Measurements from ENCODE around the gene ARMC5. TPM values are rescaled to one million over a fixed set of nuclear protein-coding genes. Genes with fewer than 3 reads are reported as not detected.

Gene ARMC5
- total RNA-seq, 1 experiment from 2014 or later: 11.3 TPM

DNA sequence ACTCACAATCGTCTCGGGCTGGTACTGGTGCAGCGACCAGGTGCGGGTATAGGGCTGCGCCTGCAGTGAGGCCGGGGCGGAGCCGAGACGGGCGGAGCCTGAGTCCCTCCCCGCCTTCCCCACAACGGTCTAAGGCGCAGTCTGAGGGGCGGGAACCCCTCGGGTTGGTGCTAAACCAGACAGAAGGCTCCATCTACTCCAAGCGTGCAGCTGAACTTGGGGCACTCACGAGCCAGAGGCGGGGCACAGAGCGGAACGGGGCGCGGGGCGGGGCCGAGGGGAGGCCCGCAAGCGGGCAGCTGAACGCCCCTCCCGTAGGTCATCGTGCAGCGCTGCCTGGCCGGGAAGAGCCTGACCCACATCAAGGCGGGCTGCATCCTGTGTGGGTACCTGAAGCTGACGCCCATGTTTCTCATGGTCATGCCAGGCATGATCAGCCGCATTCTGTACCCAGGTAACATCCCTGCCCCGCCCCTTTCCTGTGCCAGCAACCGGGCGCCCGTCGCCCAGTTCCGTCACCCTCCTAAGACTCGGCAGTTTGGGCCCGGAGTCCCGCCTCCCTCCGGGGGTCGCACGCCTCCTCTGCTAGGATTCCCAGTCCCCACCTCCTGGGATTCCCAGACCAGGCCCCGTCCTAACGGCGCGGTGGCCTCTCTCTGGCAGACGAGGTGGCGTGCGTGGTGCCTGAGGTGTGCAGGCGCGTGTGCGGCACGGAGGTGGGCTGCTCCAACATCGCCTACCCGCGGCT, 28.6 kb downstream of the ARMC5 start (continued):
- TF ChIP-seq, protein P1, sequence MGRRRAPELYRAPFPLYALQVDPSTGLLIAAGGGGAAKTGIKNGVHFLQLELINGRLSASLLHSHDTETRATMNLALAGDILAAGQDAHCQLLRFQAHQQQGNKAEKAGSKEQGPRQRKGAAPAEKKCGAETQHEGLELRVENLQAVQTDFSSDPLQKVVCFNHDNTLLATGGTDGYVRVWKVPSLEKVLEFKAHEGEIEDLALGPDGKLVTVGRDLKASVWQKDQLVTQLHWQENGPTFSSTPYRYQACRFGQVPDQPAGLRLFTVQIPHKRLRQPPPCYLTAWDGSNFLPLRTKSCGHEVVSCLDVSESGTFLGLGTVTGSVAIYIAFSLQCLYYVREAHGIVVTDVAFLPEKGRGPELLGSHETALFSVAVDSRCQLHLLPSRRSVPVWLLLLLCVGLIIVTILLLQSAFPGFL (CRISPR knock-in tag; IDR thresholded peaks at IDR 0.05; ENCODE audit: borderline replicate concordance): no peak
- TF ChIP-seq, protein P2, sequence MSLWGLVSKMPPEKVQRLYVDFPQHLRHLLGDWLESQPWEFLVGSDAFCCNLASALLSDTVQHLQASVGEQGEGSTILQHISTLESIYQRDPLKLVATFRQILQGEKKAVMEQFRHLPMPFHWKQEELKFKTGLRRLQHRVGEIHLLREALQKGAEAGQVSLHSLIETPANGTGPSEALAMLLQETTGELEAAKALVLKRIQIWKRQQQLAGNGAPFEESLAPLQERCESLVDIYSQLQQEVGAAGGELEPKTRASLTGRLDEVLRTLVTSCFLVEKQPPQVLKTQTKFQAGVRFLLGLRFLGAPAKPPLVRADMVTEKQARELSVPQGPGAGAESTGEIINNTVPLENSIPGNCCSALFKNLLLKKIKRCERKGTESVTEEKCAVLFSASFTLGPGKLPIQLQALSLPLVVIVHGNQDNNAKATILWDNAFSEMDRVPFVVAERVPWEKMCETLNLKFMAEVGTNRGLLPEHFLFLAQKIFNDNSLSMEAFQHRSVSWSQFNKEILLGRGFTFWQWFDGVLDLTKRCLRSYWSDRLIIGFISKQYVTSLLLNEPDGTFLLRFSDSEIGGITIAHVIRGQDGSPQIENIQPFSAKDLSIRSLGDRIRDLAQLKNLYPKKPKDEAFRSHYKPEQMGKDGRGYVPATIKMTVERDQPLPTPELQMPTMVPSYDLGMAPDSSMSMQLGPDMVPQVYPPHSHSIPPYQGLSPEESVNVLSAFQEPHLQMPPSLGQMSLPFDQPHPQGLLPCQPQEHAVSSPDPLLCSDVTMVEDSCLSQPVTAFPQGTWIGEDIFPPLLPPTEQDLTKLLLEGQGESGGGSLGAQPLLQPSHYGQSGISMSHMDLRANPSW (CRISPR knock-in tag; conservative IDR thresholded peaks at IDR 0.05; ENCODE audit: low read depth): no peak
- TF ChIP-seq, protein P3, sequence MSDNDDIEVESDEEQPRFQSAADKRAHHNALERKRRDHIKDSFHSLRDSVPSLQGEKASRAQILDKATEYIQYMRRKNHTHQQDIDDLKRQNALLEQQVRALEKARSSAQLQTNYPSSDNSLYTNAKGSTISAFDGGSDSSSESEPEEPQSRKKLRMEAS (CRISPR knock-in tag; IDR thresholded peaks at IDR 0.05): no peak
- TF ChIP-seq, protein P4, sequence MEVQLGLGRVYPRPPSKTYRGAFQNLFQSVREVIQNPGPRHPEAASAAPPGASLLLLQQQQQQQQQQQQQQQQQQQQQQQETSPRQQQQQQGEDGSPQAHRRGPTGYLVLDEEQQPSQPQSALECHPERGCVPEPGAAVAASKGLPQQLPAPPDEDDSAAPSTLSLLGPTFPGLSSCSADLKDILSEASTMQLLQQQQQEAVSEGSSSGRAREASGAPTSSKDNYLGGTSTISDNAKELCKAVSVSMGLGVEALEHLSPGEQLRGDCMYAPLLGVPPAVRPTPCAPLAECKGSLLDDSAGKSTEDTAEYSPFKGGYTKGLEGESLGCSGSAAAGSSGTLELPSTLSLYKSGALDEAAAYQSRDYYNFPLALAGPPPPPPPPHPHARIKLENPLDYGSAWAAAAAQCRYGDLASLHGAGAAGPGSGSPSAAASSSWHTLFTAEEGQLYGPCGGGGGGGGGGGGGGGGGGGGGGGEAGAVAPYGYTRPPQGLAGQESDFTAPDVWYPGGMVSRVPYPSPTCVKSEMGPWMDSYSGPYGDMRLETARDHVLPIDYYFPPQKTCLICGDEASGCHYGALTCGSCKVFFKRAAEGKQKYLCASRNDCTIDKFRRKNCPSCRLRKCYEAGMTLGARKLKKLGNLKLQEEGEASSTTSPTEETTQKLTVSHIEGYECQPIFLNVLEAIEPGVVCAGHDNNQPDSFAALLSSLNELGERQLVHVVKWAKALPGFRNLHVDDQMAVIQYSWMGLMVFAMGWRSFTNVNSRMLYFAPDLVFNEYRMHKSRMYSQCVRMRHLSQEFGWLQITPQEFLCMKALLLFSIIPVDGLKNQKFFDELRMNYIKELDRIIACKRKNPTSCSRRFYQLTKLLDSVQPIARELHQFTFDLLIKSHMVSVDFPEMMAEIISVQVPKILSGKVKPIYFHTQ (CRISPR knock-in tag; IDR thresholded peaks at IDR 0.05): no peak
- TF ChIP-seq ATF1 (CRISPR knock-in tag; IDR thresholded peaks at IDR 0.05): no peak
- no peak for TF ChIP-seq ZNF396 (CRISPR knock-in tag; IDR thresholded peaks at IDR 0.05; ENCODE audit: borderline replicate concordance)

DNA sequence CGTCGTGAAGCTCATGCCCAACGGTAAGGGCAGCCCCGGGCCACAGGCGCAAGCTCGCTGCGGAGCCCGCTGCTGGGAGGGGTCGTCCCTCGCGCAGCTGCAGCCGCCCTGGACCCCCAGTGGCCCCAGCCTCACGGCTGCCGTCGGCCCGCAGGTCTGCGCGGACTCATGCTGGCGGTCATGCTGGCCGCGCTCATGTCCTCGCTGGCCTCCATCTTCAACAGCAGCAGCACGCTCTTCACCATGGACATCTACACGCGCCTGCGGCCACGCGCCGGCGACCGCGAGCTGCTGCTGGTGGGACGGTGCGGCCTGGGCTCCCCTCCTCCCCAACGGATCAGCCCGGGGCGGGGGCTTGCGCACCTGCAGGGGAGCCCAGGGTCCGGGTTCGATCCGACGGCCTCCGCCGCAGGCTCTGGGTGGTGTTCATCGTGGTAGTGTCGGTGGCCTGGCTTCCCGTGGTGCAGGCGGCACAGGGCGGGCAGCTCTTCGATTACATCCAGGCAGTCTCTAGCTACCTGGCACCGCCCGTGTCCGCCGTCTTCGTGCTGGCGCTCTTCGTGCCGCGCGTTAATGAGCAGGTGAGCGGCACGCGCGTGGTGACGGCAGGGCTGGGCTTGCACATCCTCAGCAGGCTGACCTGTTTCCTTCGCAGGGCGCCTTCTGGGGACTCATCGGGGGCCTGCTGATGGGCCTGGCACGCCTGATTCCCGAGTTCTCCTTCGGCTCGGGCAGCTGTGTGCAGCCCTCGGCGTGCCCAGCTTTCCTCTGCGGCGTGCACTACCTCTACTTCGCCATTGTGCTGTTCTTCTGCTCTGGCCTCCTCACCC, 29.4 kb downstream of the ARMC5 start:
- ChIA-PET POLR2A (interaction anchor here (1.0 to 1.8 kb wide), 7 partner anchors 8 to 226 kb away, joined by 3 to 8 read pairs (median 5); partner anchors contain the start of gene RUSF1), CTCF (interaction anchor here (0.9 to 3.1 kb wide), 12 partner anchors 11 to 226 kb away, joined by 3 to 26 read pairs (median 6); partner anchors contain the start of genes ARMC5 and RUSF1)
- Mint-ChIP-seq H3K27me3 (ENCODE audit: low read depth) (peaks cover 68% of the 10 kb centered on the region), H3K36me3 (peaks cover 14% of the 10 kb centered on the region), H3K4me3 (peak overlapping the region; percentile 78), H3K9me3 (no peaks in the 10 kb centered on the region), H3K27ac (no peak overlapping the region), H3K4me1 (peaks cover 8% of the 10 kb centered on the region)
- no peak for ATAC-seq
- no peak for DNase-seq (ENCODE audit: low spot score)
- TF ChIP-seq HMGA2 (CRISPR knock-in tag; IDR thresholded peaks at IDR 0.05) (no peak), SMAD3 (CRISPR knock-in tag; IDR thresholded peaks at IDR 0.05; ENCODE audit: borderline replicate concordance) (peak; percentile 87), TP53 (CRISPR knock-in tag; IDR thresholded peaks at IDR 0.05) (no peak), GABPB1 (CRISPR knock-in tag; IDR thresholded peaks at IDR 0.05) (no peak), ZNF317 (CRISPR knock-in tag; IDR thresholded peaks at IDR 0.05; ENCODE audit: borderline replicate concordance, low read depth) (peak; percentile 11; the same call in 1 of the 2 replicates), ETV6 (CRISPR knock-in tag; IDR thresholded peaks at IDR 0.05) (no peak), RELA (CRISPR knock-in tag; IDR thresholded peaks at IDR 0.05; ENCODE audit: borderline replicate concordance) (peak; percentile 55; the same call in 1 of the 2 replicates)
- TF ChIP-seq, protein P5, sequence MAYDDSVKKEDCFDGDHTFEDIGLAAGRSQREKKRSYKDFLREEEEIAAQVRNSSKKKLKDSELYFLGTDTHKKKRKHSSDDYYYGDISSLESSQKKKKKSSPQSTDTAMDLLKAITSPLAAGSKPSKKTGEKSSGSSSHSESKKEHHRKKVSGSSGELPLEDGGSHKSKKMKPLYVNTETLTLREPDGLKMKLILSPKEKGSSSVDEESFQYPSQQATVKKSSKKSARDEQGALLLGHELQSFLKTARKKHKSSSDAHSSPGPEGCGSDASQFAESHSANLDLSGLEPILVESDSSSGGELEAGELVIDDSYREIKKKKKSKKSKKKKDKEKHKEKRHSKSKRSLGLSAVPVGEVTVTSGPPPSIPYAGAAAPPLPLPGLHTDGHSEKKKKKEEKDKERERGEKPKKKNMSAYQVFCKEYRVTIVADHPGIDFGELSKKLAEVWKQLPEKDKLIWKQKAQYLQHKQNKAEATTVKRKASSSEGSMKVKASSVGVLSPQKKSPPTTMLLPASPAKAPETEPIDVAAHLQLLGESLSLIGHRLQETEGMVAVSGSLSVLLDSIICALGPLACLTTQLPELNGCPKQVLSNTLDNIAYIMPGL (CRISPR knock-in tag; IDR thresholded peaks at IDR 0.05): peak; percentile 36; the same call in 1 of the 2 replicates
- TF ChIP-seq, protein P6, sequence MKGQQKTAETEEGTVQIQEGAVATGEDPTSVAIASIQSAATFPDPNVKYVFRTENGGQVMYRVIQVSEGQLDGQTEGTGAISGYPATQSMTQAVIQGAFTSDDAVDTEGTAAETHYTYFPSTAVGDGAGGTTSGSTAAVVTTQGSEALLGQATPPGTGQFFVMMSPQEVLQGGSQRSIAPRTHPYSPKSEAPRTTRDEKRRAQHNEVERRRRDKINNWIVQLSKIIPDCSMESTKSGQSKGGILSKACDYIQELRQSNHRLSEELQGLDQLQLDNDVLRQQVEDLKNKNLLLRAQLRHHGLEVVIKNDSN (CRISPR knock-in tag; IDR thresholded peaks at IDR 0.05): 0 out of 2 replicates have a peak, but pooled peaks have one; percentile 6
- TF ChIP-seq, protein P7, sequence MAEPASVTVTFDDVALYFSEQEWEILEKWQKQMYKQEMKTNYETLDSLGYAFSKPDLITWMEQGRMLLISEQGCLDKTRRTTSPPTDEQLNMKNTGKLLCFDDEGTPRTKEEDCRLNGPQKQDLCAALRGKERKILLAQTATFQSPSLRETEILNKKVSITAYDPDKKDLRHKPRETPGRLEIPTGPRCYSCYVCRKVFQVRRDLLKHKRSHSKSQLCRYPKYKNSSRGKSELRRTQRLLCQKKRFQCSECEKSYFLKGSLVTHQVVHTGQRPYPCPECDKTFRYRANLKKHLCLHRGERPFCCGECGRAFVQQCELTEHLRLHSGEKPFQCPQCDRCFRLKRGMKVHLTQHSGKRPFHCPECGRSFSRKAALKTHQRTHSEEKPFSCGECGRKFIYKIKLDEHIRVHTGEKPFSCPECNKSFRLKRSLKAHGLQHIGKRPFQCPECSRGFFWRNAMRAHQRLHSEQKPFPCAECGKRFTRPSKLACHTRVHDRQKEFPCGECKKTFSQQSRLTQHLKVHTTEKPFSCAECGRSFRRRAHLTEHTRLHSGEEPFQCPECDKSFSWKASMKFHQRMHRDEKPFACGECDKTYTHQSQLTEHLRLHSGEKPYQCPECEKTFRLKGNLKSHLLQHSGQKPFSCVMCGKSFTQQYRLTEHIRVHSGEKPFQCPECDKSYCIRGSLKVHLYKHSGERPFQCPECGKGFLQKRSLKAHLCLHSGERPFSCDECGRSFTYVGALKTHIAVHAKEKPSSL (CRISPR knock-in tag; conservative IDR thresholded peaks at IDR 0.05): no peak
- TF ChIP-seq, protein P3 (CRISPR knock-in tag; IDR thresholded peaks at IDR 0.05): peak; percentile 61; the same call in 1 of the 2 replicates
- TF ChIP-seq, protein P8, sequence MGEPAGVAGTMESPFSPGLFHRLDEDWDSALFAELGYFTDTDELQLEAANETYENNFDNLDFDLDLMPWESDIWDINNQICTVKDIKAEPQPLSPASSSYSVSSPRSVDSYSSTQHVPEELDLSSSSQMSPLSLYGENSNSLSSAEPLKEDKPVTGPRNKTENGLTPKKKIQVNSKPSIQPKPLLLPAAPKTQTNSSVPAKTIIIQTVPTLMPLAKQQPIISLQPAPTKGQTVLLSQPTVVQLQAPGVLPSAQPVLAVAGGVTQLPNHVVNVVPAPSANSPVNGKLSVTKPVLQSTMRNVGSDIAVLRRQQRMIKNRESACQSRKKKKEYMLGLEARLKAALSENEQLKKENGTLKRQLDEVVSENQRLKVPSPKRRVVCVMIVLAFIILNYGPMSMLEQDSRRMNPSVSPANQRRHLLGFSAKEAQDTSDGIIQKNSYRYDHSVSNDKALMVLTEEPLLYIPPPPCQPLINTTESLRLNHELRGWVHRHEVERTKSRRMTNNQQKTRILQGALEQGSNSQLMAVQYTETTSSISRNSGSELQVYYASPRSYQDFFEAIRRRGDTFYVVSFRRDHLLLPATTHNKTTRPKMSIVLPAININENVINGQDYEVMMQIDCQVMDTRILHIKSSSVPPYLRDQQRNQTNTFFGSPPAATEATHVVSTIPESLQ (CRISPR knock-in tag; IDR thresholded peaks at IDR 0.05): no peak
